BE2C (cell line): ENCODE data around the gene ZNF322.

Experiments
- DNase-seq: peaks from one replicate; pipeline ENCODE4 v3.0.0-alpha.2; 2020
- H3K27me3 ChIP-seq: fragments of 250-450 bp; sonication (Bioruptor Pico); 2 replicates; pipeline ENCODE4 v1.5.1; 2020; ENCODE audit warnings: mild to moderate bottlenecking
- H3K36me3 ChIP-seq: fragments of 250-450 bp; sonication (Bioruptor Pico); 2 replicates; pipeline ENCODE4 v1.5.1; 2020; ENCODE audit warnings: mild to moderate bottlenecking
- H3K4me1 ChIP-seq: fragments of 250-450 bp; sonication (Bioruptor Pico); 2 replicates; pipeline ENCODE4 v1.5.1; 2020
- H3K4me3 ChIP-seq: 2 replicates; pipeline ENCODE4 v1.5.1; 2011; ENCODE audit warnings: low read depth, low read length
- H3K9me3 ChIP-seq: fragments of 250-450 bp; sonication (Bioruptor Pico); 2 replicates; pipeline ENCODE4 v1.5.1; 2020
- CTCF ChIP-seq: IDR thresholded peaks from 2 replicates; pipeline ENCODE4 v1.5.1; 2012; ENCODE audit warnings: mild to moderate bottlenecking, low read depth, low read length

The ZNF322 gene

GRCh38 chr6:26660000-26660361, 435 bp upstream of the ZNF322 start:
- Histone ChIP-seq H3K4me3 (peak overlapping the region; percentile 72), H3K9me3 (no peaks in the 10 kb centered on the region), H3K4me1 (no peaks in the 10 kb centered on the region), H3K36me3 (no peaks in the 10 kb centered on the region), H3K27me3 (peaks cover 31% of the 10 kb centered on the region)
- peak; percentile 44 for TF ChIP-seq CTCF
- no peak for DNase-seq

GRCh38 chr6:26657256-26657655, 2.3 kb downstream of the ZNF322 start:
- Histone ChIP-seq H3K9me3 (no peaks in the 10 kb centered on the region), H3K27me3 (peaks cover 6% of the 10 kb centered on the region), H3K4me1 (no peaks in the 10 kb centered on the region), H3K36me3 (peaks cover 6% of the 10 kb centered on the region), H3K4me3 (no peak overlapping the region)
- TF ChIP-seq CTCF = no peak
- DNase-seq = no peak

GRCh38 chr6:26653007-26653406, 6.5 kb downstream of the ZNF322 start:
- Histone ChIP-seq H3K36me3 (peaks cover 8% of the 10 kb centered on the region), H3K9me3 (no peaks in the 10 kb centered on the region), H3K27me3 (no peaks in the 10 kb centered on the region), H3K4me3 (no peak overlapping the region), H3K4me1 (no peaks in the 10 kb centered on the region)
- TF ChIP-seq CTCF = no peak
- DNase-seq = no peak

GRCh38 chr6:26651133-26651781, 8.3 kb downstream of the ZNF322 start:
- peaks cover 8% of the 10 kb centered on the region for H3K36me3 ChIP-seq
- H3K27me3 ChIP-seq = no peaks in the 10 kb centered on the region
- H3K9me3 ChIP-seq = no peaks in the 10 kb centered on the region
- H3K4me1 ChIP-seq = no peaks in the 10 kb centered on the region
- no peak overlapping the region for H3K4me3 ChIP-seq
- DNase-seq = no peak
- no peak for TF ChIP-seq CTCF

DNA sequence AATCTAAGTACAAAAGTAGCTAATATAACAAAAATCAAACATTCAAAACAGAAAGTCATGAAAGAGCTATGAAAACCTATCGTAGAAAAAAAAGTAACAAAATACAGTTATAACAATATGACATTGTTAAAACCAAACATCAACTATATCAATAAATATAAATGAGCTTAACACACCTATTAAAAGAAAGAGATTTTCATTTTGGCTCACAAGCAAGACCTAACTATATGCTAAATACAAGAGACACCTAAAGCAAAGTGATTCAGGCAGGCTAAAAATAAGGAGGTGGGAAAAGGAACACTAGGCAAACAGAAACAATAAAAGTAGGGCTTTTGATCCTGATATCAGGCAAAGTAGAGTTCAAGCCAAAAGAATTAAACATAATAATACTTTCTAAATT, 13.5 kb downstream of the ZNF322 start:
- no peaks in the 10 kb centered on the region for H3K9me3 ChIP-seq
- peaks cover 35% of the 10 kb centered on the region for H3K36me3 ChIP-seq
- H3K27me3 ChIP-seq = no peaks in the 10 kb centered on the region
- H3K4me1 ChIP-seq = no peaks in the 10 kb centered on the region; the same call in 1 of the 2 replicates
- no peak for DNase-seq
- no peak overlapping the region for H3K4me3 ChIP-seq
- no peak for TF ChIP-seq CTCF

DNA sequence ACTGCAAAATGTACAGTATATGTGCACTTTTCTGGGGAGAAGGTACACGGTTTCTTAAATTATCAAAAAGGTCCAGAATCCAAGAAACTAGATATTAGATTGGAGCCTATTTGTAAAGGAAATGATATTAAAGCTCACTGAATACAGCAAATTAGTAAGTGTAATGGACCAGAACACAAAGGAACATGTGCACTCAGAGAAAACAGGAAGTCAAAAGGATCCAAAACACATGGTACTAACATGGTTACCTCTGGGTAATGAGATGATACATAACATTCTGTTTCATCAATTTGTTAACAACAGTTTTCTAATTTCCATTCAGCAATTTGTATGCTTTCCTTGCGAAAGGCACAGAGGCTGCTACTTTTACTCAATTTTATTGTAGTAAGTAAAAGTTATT, 18.7 kb downstream of the ZNF322 start:
- DNase-seq = no peak
- H3K9me3 ChIP-seq = no peaks in the 10 kb centered on the region
- no peak for TF ChIP-seq CTCF
- H3K36me3 ChIP-seq = peaks cover 44% of the 10 kb centered on the region
- H3K27me3 ChIP-seq = no peaks in the 10 kb centered on the region
- no peaks in the 10 kb centered on the region; the same call in 1 of the 2 replicates for H3K4me1 ChIP-seq
- H3K4me3 ChIP-seq = no peak overlapping the region
